ENCODE measurements around the gene CCSER1.
"Not testable (repeated sequence)": the region's sequence is repeated elsewhere in the genome, so short reads cannot be mapped to it uniquely, and the experiment has no call there.

CCSER1 gene

DNA sequence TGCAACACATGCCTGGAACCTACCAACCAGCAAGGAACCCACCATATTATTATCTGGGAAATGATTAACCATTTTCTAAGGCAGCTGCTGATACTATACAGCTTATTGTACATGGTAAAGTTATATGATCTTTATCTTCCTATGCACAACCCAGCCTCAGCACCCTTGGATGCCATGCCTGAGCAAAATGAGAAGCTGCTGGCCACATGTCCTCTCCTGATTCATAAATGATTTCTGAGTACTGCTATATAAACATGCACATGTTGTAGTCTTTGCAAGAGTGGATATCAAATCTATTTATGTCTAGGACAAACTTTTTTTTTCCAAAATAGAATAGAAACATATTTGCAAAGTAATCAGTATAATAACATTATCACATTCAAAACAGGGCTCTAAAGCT is 1043.6 kb downstream of the CCSER1 start:
- no peak for DNase-seq (ENCODE audit: low read depth)

- no peak for DNase-seq (ENCODE audit: low read depth)
Observed at GRCh38 chr4:91171217-91171616, 1044.0 kb downstream of the CCSER1 start.

- DNase-seq (ENCODE audit: low read depth) = not testable (repeated sequence)
Observed at GRCh38 chr4:91185061-91185460, 1057.9 kb downstream of the CCSER1 start.

DNA sequence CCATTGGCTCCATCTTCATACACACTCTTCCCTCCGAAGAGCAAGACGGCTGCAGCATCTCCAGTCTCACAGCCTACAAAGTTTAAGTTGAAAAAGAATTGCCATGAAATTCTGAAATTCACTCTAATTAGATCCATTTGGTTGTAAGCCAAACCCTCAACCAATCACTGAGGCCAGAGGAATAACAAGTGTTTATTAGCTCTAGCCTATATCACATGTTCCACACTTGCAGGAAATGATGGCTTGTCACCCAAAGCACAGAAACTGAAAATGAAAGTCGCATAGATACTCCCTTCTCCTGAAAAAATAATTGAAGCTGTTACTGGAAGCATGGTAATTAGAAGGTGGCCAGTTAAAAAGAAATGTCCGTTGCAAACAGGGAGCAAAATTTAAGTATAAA is 1071.8 kb downstream of the CCSER1 start:
- no peak for DNase-seq (ENCODE audit: low read depth)

GRCh38 chr4:91207535-91207934 is 1080.3 kb downstream of the CCSER1 start:
- no peak for DNase-seq (ENCODE audit: low read depth)

DNA sequence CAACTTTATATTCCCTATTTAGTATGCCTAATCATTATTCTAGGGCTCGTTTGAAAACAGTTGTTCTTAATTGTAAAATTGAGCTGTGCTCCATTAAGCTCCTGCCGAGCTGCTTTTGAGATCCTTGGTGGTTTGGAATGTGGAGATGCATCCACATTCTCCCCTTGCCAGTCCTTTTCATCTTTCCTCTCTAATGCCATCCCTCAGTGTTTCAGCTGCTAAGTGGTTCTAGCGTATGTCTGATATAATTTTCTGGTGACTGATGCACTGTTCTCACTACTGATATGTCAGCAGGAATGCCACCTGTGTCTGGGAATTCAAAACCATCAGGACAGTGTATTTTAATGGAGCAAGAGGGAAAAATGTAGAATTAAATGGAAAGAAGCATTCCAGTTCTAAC is 1085.0 kb downstream of the CCSER1 start:
- no peak for DNase-seq (ENCODE audit: low read depth)

GRCh38 chr4:91217831-91218403 is 1090.7 kb downstream of the CCSER1 start:
- not testable (repeated sequence) for DNase-seq (ENCODE audit: low read depth)

- DNase-seq (ENCODE audit: low read depth) = no peak
Observed at GRCh38 chr4:91220315-91220714, 1093.1 kb downstream of the CCSER1 start.

DNA sequence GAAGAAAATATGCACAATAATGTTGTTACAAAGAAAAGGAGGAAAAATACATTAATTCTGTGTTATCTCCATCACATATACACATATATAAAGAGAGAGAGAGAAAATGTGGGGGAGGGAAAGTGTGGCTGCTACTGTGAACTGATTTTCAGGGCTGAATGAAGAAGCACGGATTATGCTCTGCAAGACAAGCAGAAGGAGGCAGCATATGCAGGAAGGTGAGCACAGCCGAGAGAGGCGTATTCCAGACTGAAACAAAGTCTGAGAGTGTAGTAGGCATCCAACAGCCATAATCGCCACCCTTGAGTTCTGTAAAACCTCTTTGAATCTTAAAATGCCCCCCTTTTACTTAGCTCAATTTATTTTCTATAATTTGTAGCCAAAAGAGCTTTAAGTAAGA is 1094.8 kb downstream of the CCSER1 start:
- no peak for DNase-seq (ENCODE audit: low read depth)

GRCh38 chr4:91226867-91227266 is 1099.7 kb downstream of the CCSER1 start:
- DNase-seq (ENCODE audit: low read depth) = no peak

DNA sequence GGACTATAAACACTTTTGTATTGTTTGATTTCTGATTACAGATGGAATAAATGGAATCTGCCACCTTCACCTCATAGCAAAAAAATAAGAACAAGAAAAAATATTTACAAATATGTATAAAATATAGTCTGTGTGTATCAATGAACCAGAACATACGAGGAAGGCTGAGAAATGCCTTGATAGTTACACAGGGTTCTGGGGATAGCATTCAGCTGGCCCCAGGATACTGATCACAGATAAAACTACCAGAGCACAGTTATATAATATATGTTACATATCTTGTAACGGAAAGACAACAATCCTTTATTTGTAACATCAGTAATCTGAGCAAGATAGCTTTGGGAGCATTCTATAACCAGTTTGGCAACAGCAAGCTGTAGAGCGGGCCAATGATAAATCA is 1101.5 kb downstream of the CCSER1 start:
- DNase-seq (ENCODE audit: low read depth) = no peak

DNA sequence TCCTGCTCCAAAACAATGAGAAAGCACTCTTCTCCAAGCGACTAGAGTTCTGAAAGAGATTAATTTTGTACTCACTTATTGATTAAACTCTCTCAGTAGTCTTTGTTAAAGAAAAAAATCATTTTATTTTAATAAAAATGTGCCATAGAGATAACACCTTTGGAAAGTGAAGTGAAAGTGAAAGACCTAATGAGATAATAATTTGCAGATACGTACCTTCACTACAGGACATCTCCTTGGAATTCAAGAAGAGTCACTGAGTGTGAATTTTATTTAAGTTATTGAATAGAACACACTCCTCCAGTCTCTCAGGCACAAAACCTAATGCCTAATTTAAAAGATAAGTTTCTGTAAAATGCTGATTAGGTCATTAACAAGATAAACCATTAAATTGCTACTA is 1106.0 kb downstream of the CCSER1 start:
- DNase-seq (ENCODE audit: low read depth) = no peak

DNA sequence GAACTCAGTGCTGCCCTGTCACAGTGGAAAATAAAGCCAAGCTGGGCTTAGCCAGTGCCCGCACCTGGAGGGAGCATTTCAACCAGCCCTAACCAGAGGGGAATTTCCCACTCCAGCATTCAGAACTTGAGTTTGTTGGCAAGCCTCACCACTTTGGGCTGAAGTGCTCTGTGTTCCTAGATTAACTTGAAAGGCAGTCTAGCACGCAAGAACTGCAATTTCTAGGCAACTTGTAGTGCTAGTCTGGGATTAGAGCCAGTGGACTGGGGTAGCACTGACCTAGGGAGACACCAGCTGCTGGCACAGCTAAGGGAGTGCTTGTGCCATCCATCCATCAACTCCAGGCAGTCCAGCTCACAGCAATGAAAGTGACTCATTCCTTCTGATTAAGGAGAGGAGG is 1115.9 kb downstream of the CCSER1 start:
- no peak for DNase-seq (ENCODE audit: low read depth)

DNA sequence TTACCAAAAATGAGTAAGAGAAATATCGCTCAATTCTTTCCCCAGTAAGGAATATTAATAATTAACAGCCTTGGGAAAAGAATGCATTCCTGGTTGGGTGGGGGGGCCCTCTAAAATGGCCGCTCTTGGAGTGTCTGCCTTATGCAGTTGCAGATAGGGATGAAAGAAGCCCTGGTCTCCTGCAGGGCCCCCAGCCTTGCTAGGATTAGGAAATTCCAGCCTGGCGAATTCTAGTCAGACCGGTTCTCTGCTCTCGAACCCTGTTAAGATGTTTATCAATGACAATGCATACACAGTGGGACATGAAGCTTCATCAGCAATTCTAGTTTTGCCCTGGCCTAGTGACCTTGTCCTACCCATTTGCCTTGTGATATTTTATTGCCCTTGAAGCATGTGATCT is 1128.8 kb downstream of the CCSER1 start:
- no peak for DNase-seq (ENCODE audit: low read depth)

DNA sequence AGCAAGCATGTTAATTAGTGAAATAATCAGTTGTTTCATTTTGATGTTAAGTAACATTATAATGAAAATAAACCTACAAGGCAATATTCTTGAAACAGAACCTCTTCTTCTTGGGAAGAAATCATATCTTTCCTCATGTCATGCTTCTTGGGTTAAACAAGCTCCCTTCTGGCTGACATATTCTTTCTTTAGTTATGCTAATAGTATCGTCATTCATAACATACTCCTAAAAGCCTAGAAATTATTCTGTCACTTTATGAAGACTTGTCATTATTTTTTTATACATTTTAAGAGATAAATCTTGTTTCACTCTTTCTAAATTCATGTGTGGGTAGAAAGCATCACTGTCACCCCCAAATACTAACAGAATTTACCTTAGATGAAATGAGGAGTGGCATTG is 1129.6 kb downstream of the CCSER1 start:
- no peak for DNase-seq (ENCODE audit: low read depth)

GRCh38 chr4:91257721-91258120 is 1130.5 kb downstream of the CCSER1 start:
- DNase-seq (ENCODE audit: low read depth) = no peak

- DNase-seq (ENCODE audit: low read depth) = no peak
Observed at GRCh38 chr4:91258326-91258725, 1131.1 kb downstream of the CCSER1 start.

GRCh38 chr4:91267543-91267942 is 1140.3 kb downstream of the CCSER1 start:
- DNase-seq (ENCODE audit: low read depth) = no peak

GRCh38 chr4:91268481-91268880 is 1141.3 kb downstream of the CCSER1 start:
- not testable (repeated sequence) for DNase-seq (ENCODE audit: low read depth)

DNA sequence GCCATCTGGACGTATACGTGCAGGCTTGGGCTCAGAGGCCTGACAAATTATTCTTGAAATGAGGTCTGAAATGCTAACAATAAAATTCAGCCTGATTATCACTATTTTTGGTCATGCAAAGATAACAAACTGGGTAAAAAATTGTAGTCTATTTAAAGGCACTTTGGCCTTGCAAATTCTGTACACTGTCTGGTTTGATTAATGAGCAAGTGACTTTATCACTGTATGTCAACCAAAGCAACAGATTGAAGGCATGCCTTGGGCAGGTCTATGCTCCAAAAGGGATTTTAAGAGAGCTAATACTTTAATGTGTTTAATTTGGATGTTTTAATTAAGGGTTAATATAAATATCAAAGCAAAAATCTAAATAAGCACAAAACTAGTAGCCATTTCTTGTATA is 1141.7 kb downstream of the CCSER1 start:
- no peak for DNase-seq (ENCODE audit: low read depth)

GRCh38 chr4:91279899-91280298 is 1152.7 kb downstream of the CCSER1 start:
- no peak for DNase-seq (ENCODE audit: low read depth)

DNA sequence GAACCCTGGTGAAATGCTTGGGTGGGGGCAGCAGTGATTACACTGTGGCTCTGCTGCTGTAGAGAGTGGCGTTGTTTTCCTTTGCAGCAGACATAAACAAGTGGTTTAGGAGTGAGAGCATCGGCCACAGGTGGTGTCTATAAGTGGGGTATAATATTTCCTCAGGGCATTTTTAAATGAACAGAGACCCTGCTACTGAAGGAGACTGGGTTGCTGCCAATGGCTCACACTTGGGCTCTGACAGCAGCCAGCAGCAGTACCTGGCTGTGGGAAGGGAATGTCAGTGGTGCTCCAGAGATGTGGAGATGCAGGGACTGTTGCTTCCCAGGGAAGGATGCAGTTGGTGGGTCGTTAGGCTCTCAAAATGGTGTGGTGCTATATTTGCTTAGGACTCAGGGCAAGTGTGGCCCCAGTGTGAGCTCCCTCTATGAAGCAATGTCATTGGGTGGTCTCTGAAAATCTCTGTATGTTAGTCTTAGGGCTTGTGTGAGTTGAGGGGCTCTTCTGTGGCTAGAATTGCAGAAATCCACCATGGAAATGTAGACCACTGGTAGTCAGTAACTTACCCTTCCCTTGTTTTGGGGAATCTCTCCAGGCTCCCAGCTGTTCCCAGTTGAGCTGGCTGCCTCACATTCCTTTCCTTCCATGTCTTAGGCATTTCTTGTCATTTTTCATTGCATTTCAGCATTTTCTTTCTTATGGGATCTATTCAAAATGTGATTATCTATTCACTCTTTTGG is 1153.5 kb downstream of the CCSER1 start:
- no peak for DNase-seq (ENCODE audit: low read depth)

GRCh38 chr4:91282217-91282616 is 1155.0 kb downstream of the CCSER1 start:
- DNase-seq (ENCODE audit: low read depth) = no peak

DNA sequence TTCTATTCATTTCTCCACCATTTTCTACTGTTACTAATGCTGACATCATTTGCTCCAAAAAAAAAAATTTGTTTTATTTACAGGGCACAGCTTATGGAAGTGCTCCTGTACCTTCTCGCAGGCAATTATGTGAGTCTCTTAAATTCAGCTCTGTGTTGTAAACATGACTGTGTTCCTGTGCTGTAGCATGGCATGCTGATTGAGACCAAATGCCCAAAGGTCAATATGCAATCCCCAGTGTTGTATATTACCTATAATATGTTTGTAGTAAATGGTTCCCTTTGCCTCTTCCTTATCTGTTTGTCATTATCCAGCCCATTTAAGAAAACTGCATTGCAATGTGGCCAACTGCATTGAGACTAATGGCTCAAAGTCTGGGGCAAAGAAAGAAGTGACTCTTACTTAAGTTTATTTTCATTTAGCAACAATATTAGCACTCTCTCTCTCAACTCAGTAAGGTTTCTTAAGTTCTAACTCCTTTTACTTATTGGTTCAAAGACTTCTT is 1156.6 kb downstream of the CCSER1 start:
- no peak for DNase-seq (ENCODE audit: low read depth)

Data from EH (cell line).